Measurements from ENCODE around the gene LRRC4C.

GRCh38 chr11:41459465-41460401, at the start of gene LRRC4C:
- TF ChIP-seq CTCF (IDR thresholded peaks at IDR 0.05) (no peak), POLR2A (IDR thresholded peaks at IDR 0.05) (no peak)
